RKO (cell line): ENCODE data around the gene PLXNB3.

Source experiments
- DNase-seq: peaks from one replicate; pipeline ENCODE4 v3.0.0-alpha.2; 2016; ENCODE audit warnings: low spot score

The PLXNB3 gene

DNA sequence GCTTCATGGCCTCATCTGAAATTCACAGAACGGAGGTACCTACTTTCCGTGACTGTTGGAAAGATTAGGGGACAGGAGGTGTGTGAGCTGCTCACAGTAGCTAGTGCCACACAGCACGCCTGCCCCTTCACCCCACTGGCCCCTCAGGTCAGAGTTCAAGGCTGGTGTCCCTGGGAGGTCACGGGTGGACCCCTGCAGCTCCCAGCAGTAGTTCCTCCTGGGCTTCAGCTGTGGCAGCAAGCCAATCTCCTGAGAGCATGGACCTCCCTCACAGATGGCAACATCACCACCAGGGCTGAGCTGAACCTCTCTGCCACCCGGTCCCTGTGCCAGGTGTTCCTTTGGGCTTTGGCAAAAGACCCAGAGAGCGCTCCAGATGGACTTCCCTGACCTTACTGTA is 28.3 kb downstream of the PLXNB3 start:
- DNase-seq = no peak

GRCh38 chrX:153793291-153793690 is 29.2 kb downstream of the PLXNB3 start:
- DNase-seq = peak; percentile 34

- peak; percentile 94 for DNase-seq
These were observed 30.2 kb downstream of the PLXNB3 start, which contains the start of the genes IDH3G and SSR4 for GRCh38 chrX:153794018-153794896. IDH3G (minus strand) TSS chrX:153794375; CDS start chrX:153794326, 49 bp downstream. SSR4 (plus strand) TSS chrX:153794668; CDS start chrX:153794688, 20 bp downstream.

GRCh38 chrX:153794897-153795816 is 31.1 kb downstream of the PLXNB3 start:
- DNase-seq = peak; percentile 18

- no peak for DNase-seq
These were observed 33.5 kb downstream of the PLXNB3 start for GRCh38 chrX:153797415-153798015.

DNA sequence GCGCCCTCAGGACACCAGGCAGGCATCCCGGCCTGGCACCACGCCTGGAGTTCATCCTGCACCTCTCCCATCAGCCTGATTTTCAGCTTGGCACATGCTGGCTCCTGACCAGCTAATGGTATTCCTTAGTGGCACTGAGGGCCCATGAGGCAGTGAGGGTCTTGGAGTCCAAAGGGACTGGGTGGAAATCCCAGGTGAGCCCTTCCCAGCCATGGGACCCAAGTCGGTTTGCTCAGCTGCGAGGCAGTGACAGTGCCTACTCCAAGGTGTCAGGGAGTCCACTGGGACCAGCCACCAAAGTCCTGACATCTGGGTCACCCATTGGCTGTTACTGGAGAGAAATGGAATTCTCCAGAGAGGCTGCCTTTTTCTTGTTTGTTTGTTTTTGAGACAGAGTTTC is 35.3 kb downstream of the PLXNB3 start:
- DNase-seq = no peak

- no peak for DNase-seq
These were observed 36.2 kb downstream of the PLXNB3 start for GRCh38 chrX:153800177-153800722.

GRCh38 chrX:153800746-153801145 is 36.7 kb downstream of the PLXNB3 start:
- DNase-seq = no peak

GRCh38 chrX:153801669-153802068 is 37.6 kb downstream of the PLXNB3 start:
- no peak for DNase-seq

DNA sequence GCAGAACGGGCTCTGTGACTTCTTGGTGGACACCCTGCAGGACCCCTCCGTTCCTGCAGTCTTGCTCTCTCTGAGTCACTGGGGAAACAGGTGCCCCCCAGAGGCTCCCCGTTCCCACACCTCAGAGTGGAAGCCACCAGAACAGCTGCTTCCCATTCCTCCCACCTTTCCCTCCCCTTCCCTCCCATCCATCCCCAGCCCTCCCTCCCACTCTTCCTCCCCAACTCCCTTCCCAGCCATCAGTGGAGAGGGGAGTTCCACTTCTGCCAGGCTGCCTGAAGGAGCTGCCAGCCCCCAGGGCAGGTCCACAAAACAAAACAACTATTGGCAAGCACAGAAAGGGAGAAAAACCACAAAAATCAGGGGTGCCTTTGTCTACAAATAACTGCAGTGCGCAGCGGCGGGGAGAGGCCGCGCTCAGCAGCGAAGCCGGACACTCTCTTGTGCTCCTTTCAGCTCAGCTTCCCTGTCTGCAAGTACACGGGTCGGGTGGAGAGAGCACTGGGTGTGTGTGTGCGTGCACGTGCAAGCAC is 38.5 kb downstream of the PLXNB3 start:
- no peak for DNase-seq

DNA sequence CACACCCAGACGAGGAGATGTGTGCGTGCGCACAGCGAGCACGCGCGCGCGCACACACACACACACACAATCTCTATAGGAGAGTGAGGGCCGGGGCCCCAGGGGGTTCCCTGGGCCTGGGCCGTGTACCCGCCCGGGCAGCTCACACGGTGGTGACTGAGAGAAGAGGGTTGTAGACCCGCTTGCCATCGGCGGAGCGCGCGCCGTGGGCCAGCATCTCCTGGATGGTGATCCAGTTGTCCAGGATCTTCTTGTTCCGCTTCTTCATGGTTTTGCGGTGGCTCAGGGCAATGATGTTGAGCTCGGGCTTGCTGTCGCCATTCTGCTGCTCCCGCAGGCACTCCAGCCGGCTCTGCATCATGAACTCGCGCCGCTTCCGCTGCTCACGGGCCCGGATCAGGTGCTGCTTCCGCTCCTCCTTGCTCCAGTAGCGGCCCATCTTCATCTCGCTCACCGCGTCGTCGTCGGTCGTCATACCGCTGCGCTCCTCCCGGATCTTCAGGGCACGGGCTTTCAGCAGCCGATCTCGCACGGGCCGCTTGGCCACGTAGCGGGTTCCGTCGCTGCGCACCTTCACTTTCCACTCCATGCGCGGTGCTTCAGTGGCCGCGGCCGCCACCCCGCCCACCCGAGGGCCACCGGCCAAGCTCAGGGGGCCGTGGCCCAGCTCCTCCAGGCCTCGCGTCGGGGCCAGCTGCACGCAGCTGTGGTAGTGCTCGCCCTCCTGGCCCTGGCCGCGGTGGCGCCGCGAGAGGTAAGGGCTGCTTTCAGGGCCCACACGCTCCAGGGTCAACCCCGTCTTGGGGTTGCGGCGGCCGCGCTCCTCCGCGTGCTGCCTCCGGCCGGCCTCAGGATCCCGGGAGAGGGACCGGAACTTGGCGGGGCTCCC is 39.4 kb downstream of the PLXNB3 start:
- no peak for DNase-seq

- DNase-seq = no peak
These were observed 40.1 kb downstream of the PLXNB3 start for GRCh38 chrX:153804100-153804595.

DNA sequence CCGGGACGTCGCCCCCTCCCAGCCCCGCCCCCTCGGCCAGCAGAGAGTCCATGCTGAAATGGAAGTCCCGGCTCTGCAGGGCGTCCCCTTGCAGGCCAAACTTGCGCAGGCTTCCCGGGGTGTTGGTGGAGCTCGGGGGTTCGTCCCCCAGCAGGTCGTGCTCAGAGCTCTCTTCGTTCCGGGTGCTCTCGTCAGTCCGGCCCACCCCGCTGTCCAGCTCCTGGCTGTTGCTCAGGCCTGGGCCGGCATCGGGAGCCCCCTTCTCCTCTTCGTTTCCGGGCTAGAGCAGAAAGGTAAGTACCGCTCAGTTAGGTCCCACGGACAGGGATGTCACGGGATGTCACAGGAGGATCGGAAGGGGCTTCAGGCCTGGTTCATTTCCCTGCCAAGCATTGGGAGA is 40.6 kb downstream of the PLXNB3 start:
- DNase-seq = no peak

- DNase-seq = no peak
These were observed 41.4 kb downstream of the PLXNB3 start for GRCh38 chrX:153805436-153805835.

DNA sequence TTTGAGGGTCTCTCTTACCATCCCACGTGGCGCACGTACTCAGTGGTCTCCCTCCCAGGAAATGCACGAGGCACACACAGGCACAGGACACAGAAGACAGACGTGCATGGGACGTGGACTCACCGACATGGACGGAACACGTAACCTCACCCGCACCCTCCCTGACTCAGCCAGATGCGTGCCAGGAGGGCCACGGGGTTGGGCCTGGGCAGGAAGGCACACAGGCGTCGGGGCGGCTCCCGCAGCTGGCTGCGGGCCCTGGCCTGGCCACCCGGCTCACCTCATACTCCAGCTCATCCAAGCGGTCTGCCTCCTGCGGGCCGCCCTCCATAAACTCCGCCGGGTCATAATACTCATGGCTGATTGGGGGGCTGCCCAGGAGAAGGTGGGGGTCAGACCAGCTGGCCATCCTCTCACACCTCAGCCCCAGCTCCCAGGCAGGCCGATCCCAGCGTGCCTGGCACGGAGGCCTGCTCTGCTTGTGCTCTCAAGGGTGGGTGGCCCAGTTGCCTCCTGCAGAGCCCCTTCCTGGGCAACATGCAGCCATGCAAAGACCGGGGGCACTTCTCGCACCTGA is 43.0 kb downstream of the PLXNB3 start:
- DNase-seq = no peak

DNA sequence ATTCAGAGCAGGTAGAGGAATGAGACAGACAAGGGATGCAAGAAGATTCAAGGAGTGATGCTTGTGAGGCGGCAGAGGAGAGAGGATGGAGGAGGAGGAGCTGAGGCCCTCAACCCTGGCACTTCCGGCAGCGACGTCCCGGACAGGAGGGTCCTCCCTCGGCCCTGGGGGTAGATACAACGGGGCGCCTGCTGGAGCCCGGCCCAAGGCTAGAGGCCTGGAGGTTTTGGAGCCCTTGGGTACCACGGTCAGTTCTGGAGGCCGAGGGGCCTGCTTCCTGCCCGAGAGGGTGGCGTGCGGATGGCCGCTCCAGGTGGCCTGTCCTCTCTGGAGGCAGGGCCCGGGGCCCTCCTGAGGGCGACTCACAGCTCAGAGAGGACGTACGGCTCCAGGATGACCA is 43.9 kb downstream of the PLXNB3 start:
- no peak for DNase-seq

DNA sequence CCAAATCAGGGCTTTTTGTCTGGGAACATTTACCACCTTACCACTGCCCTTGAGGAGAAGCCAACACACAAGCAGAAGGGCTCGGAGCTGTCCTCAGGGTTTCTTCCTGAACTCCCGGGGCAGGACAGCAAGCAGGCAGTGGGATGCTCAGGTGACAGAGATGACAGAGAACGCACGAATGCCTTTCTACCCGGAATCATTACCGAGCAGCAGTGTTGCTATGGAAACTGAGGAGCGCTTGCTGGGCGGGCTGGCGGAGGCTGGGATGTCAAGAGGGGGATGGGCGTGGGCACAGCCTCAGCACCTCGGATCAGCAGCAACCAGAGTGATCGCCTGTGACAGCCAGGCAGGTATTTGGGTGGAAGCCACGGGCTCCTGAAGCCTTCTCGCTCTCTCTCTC is 48.2 kb downstream of the PLXNB3 start:
- no peak for DNase-seq

DNA sequence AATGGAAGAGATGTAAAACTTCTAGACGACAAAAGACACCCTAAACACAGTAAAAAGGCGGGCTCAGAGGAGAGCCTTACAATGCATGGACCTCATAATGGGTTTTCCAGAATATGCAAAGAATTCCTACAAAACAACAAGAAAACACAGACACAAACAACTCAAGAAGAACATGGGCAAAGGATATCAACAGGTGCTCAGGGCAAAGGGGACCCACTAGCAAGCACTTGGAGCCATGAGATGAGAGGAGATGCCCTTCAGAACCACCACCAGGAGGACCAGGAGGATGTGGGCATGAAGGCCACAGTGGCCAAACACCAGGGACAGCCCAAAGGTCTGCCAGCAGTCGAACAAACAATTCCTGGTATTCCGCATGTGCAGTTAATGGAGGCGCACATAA is 49.1 kb downstream of the PLXNB3 start:
- DNase-seq = no peak

DNA sequence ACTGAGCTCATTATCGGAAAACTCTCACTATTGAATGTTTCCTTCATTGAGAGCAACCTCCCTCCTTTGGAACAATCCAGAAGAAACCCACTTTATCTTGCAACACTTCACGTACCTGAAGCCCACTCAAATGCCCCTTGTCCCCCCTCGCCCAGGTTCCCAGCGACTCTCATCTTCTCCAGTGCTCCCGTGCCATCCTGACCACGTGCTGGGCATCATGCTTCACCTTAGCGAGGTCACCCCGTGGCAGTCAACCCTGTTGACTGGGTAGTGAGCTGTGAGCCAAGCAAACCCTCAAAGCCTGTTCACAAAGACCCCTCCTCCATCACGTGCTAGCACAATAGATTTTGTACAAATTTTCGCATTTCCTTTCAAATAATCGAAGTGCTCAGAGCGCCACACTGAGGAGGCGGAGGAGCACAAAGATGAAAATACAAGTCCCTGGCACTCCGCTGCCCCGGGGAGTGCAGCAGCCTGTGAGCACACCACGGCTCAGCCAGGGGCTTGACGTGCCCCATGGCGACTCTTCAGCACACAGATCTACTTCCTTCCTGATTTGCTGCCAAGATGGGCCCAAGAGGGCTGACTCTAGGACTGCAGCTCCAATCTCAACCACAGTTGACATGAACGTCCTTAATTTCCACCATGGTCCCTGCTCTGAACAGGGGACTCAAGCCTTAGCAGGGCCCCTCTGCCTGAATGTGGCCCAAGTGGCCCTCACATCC is 50.7 kb downstream of the PLXNB3 start:
- DNase-seq = no peak
